H1 (cell line): ENCODE results near the gene UTP14C. TPM values are rescaled to one million over a fixed set of nuclear protein-coding genes. Genes with fewer than 3 reads are reported as not detected.

Experiments
- CTCF ChIA-PET: fragments of 300-600 bp; sonication (Branson Sonifier 250); formaldehyde crosslinking; loops from one replicate; lab custom pipeline; 2021; ENCODE audit not compliant: partially characterized antibody; lab: Charles Lee
- POLR2A ChIA-PET: fragments of 300-600 bp; sonication (Branson Sonifier 250); formaldehyde crosslinking; loops from one replicate; lab custom pipeline; 2021; ENCODE audit warnings: inconsistent platforms; ENCODE audit not compliant: partially characterized antibody; lab: Charles Lee
- DNase-seq, 2 experiments: peaks; one replicate each; pipeline versions ENCODE4 v3.0.0 to v3.0.0-alpha.2; 2010 to 2022; ENCODE audit warnings: low spot score in 2 of 2, low read depth in 1 of 2, mixed read lengths in 1 of 2
- FAIRE-seq: peaks from 2 replicates; lab custom pipeline; 2011; peaks lifted over from hg19 to GRCh38; lab: Jason Lieb, UNC
- H2AFZ ChIP-seq: 2 replicates; pipeline ENCODE4 v1.8.1; 2012; ENCODE audit warnings: low read length, inconsistent platforms
- H2AK5ac ChIP-seq: 2 replicates; pipeline ENCODE4 v1.6.1; 2013; ENCODE audit warnings: low read depth, low read length
- H2BK120ac ChIP-seq: replicated peaks from 2 replicates; pipeline ENCODE3; 2013; ENCODE audit warnings: low read depth, low read length, inconsistent platforms
- H2BK12ac ChIP-seq: 2 replicates; pipeline ENCODE4 v1.6.1; 2013; ENCODE audit warnings: low read depth, low read length
- H2BK15ac ChIP-seq: 2 replicates; pipeline ENCODE4 v1.6.1; 2013; ENCODE audit warnings: low read length
- H2BK20ac ChIP-seq: 2 replicates; pipeline ENCODE4 v1.6.1; 2013; ENCODE audit warnings: low read length
- H2BK5ac ChIP-seq: 2 replicates; pipeline ENCODE4 v1.6.1; 2013; ENCODE audit warnings: low read depth, low read length
- H3K14ac ChIP-seq: 2 replicates; pipeline ENCODE4 v1.6.1; 2013; ENCODE audit warnings: inconsistent platforms; ENCODE audit not compliant: insufficient read length
- H3K18ac ChIP-seq: 2 replicates; pipeline ENCODE4 v1.6.1; 2013; ENCODE audit warnings: low read length; ENCODE audit errors: extremely low read depth
- H3K23ac ChIP-seq: 2 replicates; pipeline ENCODE4 v1.6.1; 2013; ENCODE audit warnings: inconsistent platforms; ENCODE audit not compliant: insufficient read length
- H3K23me2 ChIP-seq: 2 replicates; pipeline ENCODE4 v1.6.1; 2013; ENCODE audit warnings: low read depth, low read length
- H3K27ac ChIP-seq: 2 replicates; pipeline ENCODE4 v1.6.1; 2011; ENCODE audit warnings: low read depth, low read length, inconsistent platforms
- H3K27me3 ChIP-seq, 4 experiments: replicated peaks in 1 of 4; 1 replicate in 1 of 4; 2 replicates in 3 of 4; pipeline versions ENCODE4 v1.6.1 to v1.8.1; 2011 to 2013; ENCODE audit warnings: low read length in 3 of 4, mild to moderate bottlenecking in 3 of 4, inconsistent platforms in 2 of 4, mixed read lengths in 2 of 4, moderate library complexity in 1 of 4; ENCODE audit not compliant: control insufficient read depth in 3 of 4, insufficient read depth in 3 of 4; ENCODE audit errors: extremely low read depth in 1 of 4
- H3K36me3 ChIP-seq, 4 experiments: 2 replicates each; pipeline versions ENCODE4 v1.6.1 to v1.8.1; 2011 to 2013; ENCODE audit warnings: mild to moderate bottlenecking in 4 of 4, low read length in 3 of 4, moderate library complexity in 2 of 4, control low read depth in 1 of 4, inconsistent platforms in 1 of 4; ENCODE audit not compliant: insufficient read depth in 4 of 4, control insufficient read depth in 2 of 4
- H3K4ac ChIP-seq: replicated peaks from 2 replicates; pipeline ENCODE3; 2013; ENCODE audit warnings: low read length, low read depth, mixed read lengths, inconsistent platforms; ENCODE audit not compliant: insufficient read length
- H3K4me1 ChIP-seq, 4 experiments: replicated peaks in 1 of 4; 1 replicate in 1 of 4; 2 replicates in 3 of 4; pipeline versions ENCODE4 v1.6.1 to v1.8.1; 2011 to 2013; ENCODE audit warnings: low read length in 3 of 4, inconsistent platforms in 2 of 4, mixed read lengths in 1 of 4; ENCODE audit not compliant: insufficient read depth in 4 of 4, control insufficient read depth in 3 of 4
- H3K4me2 ChIP-seq, 2 experiments: 2 replicates each; pipeline versions ENCODE4 v1.6.1 to v1.8.1; 2011 to 2013; ENCODE audit warnings: low read depth in 2 of 2, low read length in 2 of 2, control low read depth in 1 of 2, inconsistent platforms in 1 of 2, mild to moderate bottlenecking in 1 of 2; ENCODE audit not compliant: insufficient read depth in 1 of 2
- H3K4me3 ChIP-seq, 4 experiments: fragments of 200-600, 300-600 bp in 1 of 4; sonication (generic), shearing (Covaris generic), sonication (Bioruptor Twin) in 1 of 4; 2 replicates each; pipeline versions ENCODE4 v1.5.1 to v1.8.1; 2011 to 2016; ENCODE audit warnings: low read length in 4 of 4, low read depth in 3 of 4, control low read depth in 2 of 4, inconsistent platforms in 2 of 4, mild to moderate bottlenecking in 2 of 4, mixed read lengths in 1 of 4, moderate library complexity in 1 of 4; ENCODE audit not compliant: insufficient read depth in 2 of 4; ENCODE audit errors: extremely low read depth in 1 of 4
- H3K56ac ChIP-seq: replicated peaks from 2 replicates; pipeline ENCODE3; 2013; ENCODE audit warnings: low read depth, mild to moderate bottlenecking, mixed read lengths, low read length, inconsistent platforms; ENCODE audit not compliant: insufficient read length
- H3K79me1 ChIP-seq: 2 replicates; pipeline ENCODE4 v1.6.1; 2013; ENCODE audit warnings: low read depth, low read length, control low read depth
- H3K79me2 ChIP-seq, 2 experiments: 2 replicates each; pipeline versions ENCODE4 v1.6.1 to v1.8.1; 2012 to 2013; ENCODE audit warnings: low read length in 2 of 2, mild to moderate bottlenecking in 2 of 2, inconsistent platforms in 1 of 2; ENCODE audit not compliant: insufficient read depth in 2 of 2, control insufficient read depth in 1 of 2
- H3K9ac ChIP-seq, 4 experiments: replicated peaks in 1 of 4; 1 replicate in 1 of 4; 2 replicates in 3 of 4; pipeline versions ENCODE4 v1.6.1 to v1.8.1; 2011 to 2013; ENCODE audit warnings: low read depth in 3 of 4, low read length in 3 of 4, control low read depth in 2 of 4, mild to moderate bottlenecking in 2 of 4, moderate library complexity in 2 of 4, inconsistent platforms in 1 of 4; ENCODE audit errors: extremely low read depth in 1 of 4
- H3K9me3 ChIP-seq, 2 experiments: 2 replicates each; pipeline versions ENCODE4 v1.6.1 to v1.8.1; 2012 to 2013; ENCODE audit warnings: mild to moderate bottlenecking in 2 of 2, moderate library complexity in 2 of 2, control low read depth in 1 of 2, inconsistent platforms in 1 of 2, low read depth in 1 of 2, low read length in 1 of 2, mixed read lengths in 1 of 2; ENCODE audit not compliant: insufficient read depth in 2 of 2
- H4K20me1 ChIP-seq, 2 experiments: replicated peaks in 1 of 2; 2 replicates each; pipeline versions ENCODE3 to v1.8.1; 2011 to 2013; ENCODE audit warnings: inconsistent platforms in 2 of 2, low read length in 2 of 2, mild to moderate bottlenecking in 1 of 2; ENCODE audit not compliant: insufficient read depth in 2 of 2, control insufficient read depth in 1 of 2
- H4K5ac ChIP-seq: 2 replicates; pipeline ENCODE4 v1.6.1; 2013; ENCODE audit warnings: low read length, low read depth, mixed read lengths, inconsistent platforms; ENCODE audit not compliant: insufficient read length
- H4K8ac ChIP-seq: 2 replicates; pipeline ENCODE4 v1.8.0; 2013; ENCODE audit warnings: mild to moderate bottlenecking, moderate library complexity, low read length, inconsistent platforms; ENCODE audit not compliant: insufficient read depth; ENCODE audit errors: extremely low read depth
- H4K91ac ChIP-seq: replicated peaks from 2 replicates; pipeline ENCODE3; 2013; ENCODE audit warnings: low read length, mixed read lengths, inconsistent platforms; ENCODE audit not compliant: insufficient read length
- CEBPB ChIP-seq: IDR thresholded peaks from 2 replicates; pipeline ENCODE4 v1.6.1; 2012; ENCODE audit warnings: low read depth, low read length
- CHD1 ChIP-seq: IDR thresholded peaks from 2 replicates; pipeline ENCODE4 v1.6.1; 2012; ENCODE audit warnings: low read depth, low read length, improper control_type of control experiment
- CTBP2 ChIP-seq: IDR thresholded peaks from 2 replicates; pipeline ENCODE4 v1.7.0; 2011; ENCODE audit warnings: borderline replicate concordance, mild to moderate bottlenecking, moderate library complexity, mixed read lengths, low read length; ENCODE audit not compliant: insufficient read depth, insufficient read length
- EGR1 ChIP-seq: IDR thresholded peaks from 2 replicates; pipeline ENCODE4 v1.6.1; 2011; ENCODE audit warnings: low read depth, low read length, borderline replicate concordance
- EP300 ChIP-seq, 2 experiments: IDR thresholded peaks; 1 replicate in 1 of 2; 2 replicates in 1 of 2; pipeline ENCODE4 v1.6.1; 2011 to 2012; ENCODE audit warnings: low read depth in 2 of 2, low read length in 2 of 2, mild to moderate bottlenecking in 2 of 2, borderline replicate concordance in 1 of 2, inconsistent platforms in 1 of 2, moderate library complexity in 1 of 2
- HDAC2 ChIP-seq, 2 experiments: fragments of 300-600 bp in 1 of 2; sonication (generic) in 1 of 2; IDR thresholded peaks; 2 replicates each; pipeline ENCODE4 v1.6.1; 2011 to 2012; ENCODE audit warnings: low read depth in 2 of 2, low read length in 2 of 2, mild to moderate bottlenecking in 2 of 2, moderate library complexity in 2 of 2, borderline replicate concordance in 1 of 2, inconsistent platforms in 1 of 2
- SAP30 ChIP-seq: fragments of 300-600 bp; sonication (generic); IDR thresholded peaks from 2 replicates; pipeline ENCODE4 v1.7.1; 2012; ENCODE audit warnings: low read length, moderate library complexity, mild to moderate bottlenecking, inconsistent platforms; ENCODE audit not compliant: insufficient read depth, insufficient replicate concordance
- SP4 ChIP-seq: IDR thresholded peaks from 2 replicates; pipeline ENCODE4 v1.6.1; 2012; ENCODE audit warnings: low read length, inconsistent platforms
- TBP ChIP-seq: IDR thresholded peaks from 2 replicates; pipeline ENCODE4 v1.6.1; 2011; ENCODE audit warnings: low read depth, low read length, improper control_type of control experiment
- WGBS, 2 experiments: shearing (Covaris generic) in 1 of 2; methylation state at CpG; one replicate each; pipeline versions ENCODE4 v1.1.6 to v1.1.7; 2013 to 2015; ENCODE audit warnings: low lambda C conversion rate in 2 of 2, mixed read lengths in 2 of 2, inconsistent platforms in 1 of 2, low coverage in 1 of 2, missing lambda C conversion rate in 1 of 2; ENCODE audit not compliant: insufficient replicate concordance in 2 of 2, insufficient coverage in 1 of 2, insufficient read length in 1 of 2; ENCODE audit errors: extremely low coverage in 1 of 2, missing lambda C conversion rate in 1 of 2; 5-methylcytosine and 5-hydroxymethylcytosine counted together
- polyA plus RNA-seq, 7 experiments: library from polyadenylated mRNA; depleted of rRNA in 3 of 7; stranded (reverse) in 5 of 7; unstranded in 2 of 7; fragments of >200 nt in 5 of 7; fragments of 200-250 nt in 2 of 7; gene quantifications; 1 replicate in 5 of 7; 2 replicates in 1 of 7; 4 replicates in 1 of 7; pipeline versions ENCODE4 v1.2.1 to v1.2.3, GENCODE V29; 2011 to 2013; ENCODE audit warnings: missing spikeins in 2 of 7, mixed read lengths in 2 of 7
- total RNA-seq: library from RNA; stranded (reverse); fragmentation: NEBNext Ultra II Directional; extraction: Animal tissue kit (Norgen Biotek cat#: 25700); gene quantifications from 2 replicates; pipeline ENCODE4 v1.2.1, GENCODE V29; 2021
- TF ChIP-seq, protein P1 (sequence below): IDR thresholded peaks from 2 replicates; pipeline ENCODE4 v1.6.1; 2012; ENCODE audit warnings: inconsistent platforms

Gene UTP14C
- total and polyA plus RNA-seq, 2 of the 8 experiments (the other 6 are each of a cell fraction or from before 2014, with no cell fraction given), result 6.8 to 22.7 TPM

- Histone ChIP-seq H3K27ac (peak within 1 kb of the TSS; percentile 79; the same call in 1 of the 2 replicates), H2BK15ac (no peak within 1 kb of the TSS), H3K9ac (peak within 1 kb of the TSS; percentile 80 to 98 (median 90)), H3K56ac (no peak within 1 kb of the TSS), H2BK5ac (peak within 1 kb of the TSS; percentile 78), H3K4me3 (peak within 1 kb of the TSS; percentile 89 to 98 (median 94)), H4K8ac (peak within 1 kb of the TSS; percentile 89), H3K36me3 (peaks cover 0 to 5% (median 0%) of the 10 kb centered on the region in 4 experiments; a peak in 1 of 8 replicates), H2AK5ac (no peak within 1 kb of the TSS), H3K27me3 (peaks cover 2 to 21% (median 13%) of the 10 kb centered on the region in 4 experiments), H4K91ac (peak within 1 kb of the TSS; percentile 63), H2AFZ (peak within 1 kb of the TSS; percentile 98), H3K4ac (peak within 1 kb of the TSS; percentile 83), H3K18ac (peak within 1 kb of the TSS; percentile 97), H4K20me1 (peaks cover 0 to 6% of the 10 kb centered on the region in 2 experiments), H3K79me2 (peaks cover 0 to 40% of the 10 kb centered on the region in 2 experiments; a peak in 2 of 4 replicates), H3K4me1 (no peaks in the 10 kb centered on the region; a peak in 1 of 7 replicates), H3K4me2 (peak within 1 kb of the TSS; percentile 92 to 94), H3K23me2 (peaks cover 8% of the 10 kb centered on the region), H2BK12ac (peak within 1 kb of the TSS; percentile 39; the same call in 1 of the 2 replicates), H3K9me3 (no peaks in the 10 kb centered on the region; a peak in 1 of 4 replicates), H4K5ac (peak within 1 kb of the TSS; percentile 48), H3K14ac (no peak within 1 kb of the TSS), H2BK20ac (no peak within 1 kb of the TSS), H2BK120ac (no peak within 1 kb of the TSS), H3K79me1 (no peaks in the 10 kb centered on the region; the same call in 1 of the 2 replicates), H3K23ac (no peak within 1 kb of the TSS)
- 5% methylated on average over 46 of the region's 46 CpGs; no CpG with 5 or more reads in 1 of the 2 experiments for WGBS, 2 experiments
- CTCF ChIA-PET, result interaction anchor here (3.0 kb wide), 1 partner anchor 10 kb away, joined by 12 read pairs; no protein-coding TSS in a partner anchor
- FAIRE-seq (no peak), DNase-seq (peak in 1 of 2 experiments; percentile 82)
- POLR2A ChIA-PET, result interaction anchor here (0.9 to 2.0 kb wide), 5 partner anchors 8 to 225 kb away, joined by 3 to 7 read pairs (median 4); no protein-coding TSS in a partner anchor
- TF ChIP-seq EP300 (IDR thresholded peaks at IDR 0.05; ENCODE audit: borderline replicate concordance in 1 of 2, low read depth in 2 of 2, low read length in 2 of 2) (no peak), HDAC2 (IDR thresholded peaks at IDR 0.05; ENCODE audit: borderline replicate concordance in 1 of 2, low read depth in 2 of 2, low read length in 2 of 2) (no peak), CEBPB (no peak), SAP30 (peak; percentile 44), TBP (no peak), CHD1 (no peak), CTBP2 (no peak), EGR1 (no peak), SP4 (no peak)
- TF ChIP-seq, protein P1, sequence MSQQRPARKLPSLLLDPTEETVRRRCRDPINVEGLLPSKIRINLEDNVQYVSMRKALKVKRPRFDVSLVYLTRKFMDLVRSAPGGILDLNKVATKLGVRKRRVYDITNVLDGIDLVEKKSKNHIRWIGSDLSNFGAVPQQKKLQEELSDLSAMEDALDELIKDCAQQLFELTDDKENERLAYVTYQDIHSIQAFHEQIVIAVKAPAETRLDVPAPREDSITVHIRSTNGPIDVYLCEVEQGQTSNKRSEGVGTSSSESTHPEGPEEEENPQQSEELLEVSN, result peak; percentile 58
Observed at GRCh38 chr13:52010890-52011631, 13.4 kb upstream of the UTP14C start, which contains the start of gene ATP7B. Gene ATP7B, minus strand, starts transcription at chr13:52011450. Its CDS starts 113 bp downstream, at chr13:52011337.
